Adrenal gland (tissue), 5 donors: ENCODE data around the gene RSAD1.

Source experiments
- CTCF ChIP-seq, 6 experiments: fragments of 450-650 bp in 4 of 6; fragments of 200-600 bp in 2 of 6; sonication (generic) in 1 of 6; IDR thresholded peaks; 1 replicate in 5 of 6; 2 replicates in 1 of 6; pipeline versions ENCODE4 v1.5.1 to v1.8.0; 2016 to 2021; ENCODE audit warnings: antibody characterized with exemption in 6 of 6, mild to moderate bottlenecking in 2 of 6, moderate library complexity in 1 of 6
- POLR2A ChIP-seq, 2 donors: fragments of 450-650 bp; IDR thresholded peaks; one replicate each; pipeline ENCODE4 v1.6.1; 2017; ENCODE audit warnings: antibody characterized with exemption in 2 of 2, mild to moderate bottlenecking in 2 of 2, moderate library complexity in 1 of 2
- donor health status: DM: no; HTN: no; CAD: no.

- peak in 1 of 2 donors; percentile 71 for TF ChIP-seq POLR2A (IDR thresholded peaks at IDR 0.05)
- peak; percentile 19 to 59 (median 52) for TF ChIP-seq CTCF (IDR thresholded peaks at IDR 0.05)
Measured at GRCh38 chr17:50534222-50534978, 55.7 kb downstream of the RSAD1 start.
